ENCODE data around the gene GIT1.

Gene GIT1

GRCh38 chr17:29582254-29582765 lies 7.1 kb downstream of the GIT1 start:
- H4K20me1 ChIP-seq (ENCODE audit: low read depth, low read length): no peaks in the 10 kb centered on the region
- no peaks in the 10 kb centered on the region for H3F3A ChIP-seq (ENCODE audit: insufficient read depth)
- no peaks in the 10 kb centered on the region for H3K9me3 ChIP-seq (ENCODE audit: insufficient read depth, low read length)
- H3K79me2 ChIP-seq (ENCODE audit: insufficient read depth, low read length): peaks cover 40% of the 10 kb centered on the region
- H3K27me3 ChIP-seq (ENCODE audit: low read length): no peaks in the 10 kb centered on the region
- H2AFZ ChIP-seq (ENCODE audit: low read depth, low read length, severe bottlenecking): no peak overlapping the region
- H3K4me3 ChIP-seq (ENCODE audit: insufficient read depth, low read length, poor library complexity, severe bottlenecking): no peak overlapping the region
- no peaks in the 10 kb centered on the region for H3K9me2 ChIP-seq (replicated peaks; ENCODE audit: insufficient read depth, low read length)
- no peaks in the 10 kb centered on the region for H3K36me3 ChIP-seq (ENCODE audit: low read length)
- H3K27ac ChIP-seq (ENCODE audit: low read depth, low read length): no peak overlapping the region
- TF ChIP-seq EZH2phosphoT487 (conservative IDR thresholded peaks at IDR 0.05; ENCODE audit: low read length) (no peak), CTCF (IDR thresholded peaks at IDR 0.05; ENCODE audit: insufficient read depth, low read length, poor library complexity, severe bottlenecking) (no peak)
- H3K9ac ChIP-seq (ENCODE audit: low read length): no peak overlapping the region
- no peak overlapping the region for H3K4me2 ChIP-seq (ENCODE audit: low read depth, low read length, poor library complexity, severe bottlenecking)

- H3K9me2 ChIP-seq (replicated peaks; ENCODE audit: insufficient read depth, low read length): no peaks in the 10 kb centered on the region
- no peaks in the 10 kb centered on the region for H3K36me3 ChIP-seq (ENCODE audit: low read length)
- no peak overlapping the region for H3K27ac ChIP-seq (ENCODE audit: low read depth, low read length)
- no peak overlapping the region for H3K4me2 ChIP-seq (ENCODE audit: low read depth, low read length, poor library complexity, severe bottlenecking)
- H3K27me3 ChIP-seq (ENCODE audit: low read length): no peaks in the 10 kb centered on the region
- H3K4me3 ChIP-seq (ENCODE audit: insufficient read depth, low read length, poor library complexity, severe bottlenecking): no peak overlapping the region
- TF ChIP-seq CTCF (IDR thresholded peaks at IDR 0.05; ENCODE audit: insufficient read depth, low read length, poor library complexity, severe bottlenecking) (no peak), EZH2phosphoT487 (conservative IDR thresholded peaks at IDR 0.05; ENCODE audit: low read length) (no peak)
- peaks cover 34% of the 10 kb centered on the region for H3K79me2 ChIP-seq (ENCODE audit: insufficient read depth, low read length)
- H4K20me1 ChIP-seq (ENCODE audit: low read depth, low read length): no peaks in the 10 kb centered on the region
- H3K9ac ChIP-seq (ENCODE audit: low read length): no peak overlapping the region
- no peaks in the 10 kb centered on the region for H3F3A ChIP-seq (ENCODE audit: insufficient read depth)
- H3K9me3 ChIP-seq (ENCODE audit: insufficient read depth, low read length): no peaks in the 10 kb centered on the region
- H2AFZ ChIP-seq (ENCODE audit: low read depth, low read length, severe bottlenecking): no peak overlapping the region
Measured at GRCh38 chr17:29581583-29582253, 7.7 kb downstream of the GIT1 start.

GRCh38 chr17:29579866-29580771 lies 9.3 kb downstream of the GIT1 start:
- Histone ChIP-seq H3K9me2 (replicated peaks; ENCODE audit: insufficient read depth, low read length) (no peaks in the 10 kb centered on the region), H3K4me2 (ENCODE audit: low read depth, low read length, poor library complexity, severe bottlenecking) (no peak overlapping the region), H2AFZ (ENCODE audit: low read depth, low read length, severe bottlenecking) (no peak overlapping the region), H3K36me3 (ENCODE audit: low read length) (no peaks in the 10 kb centered on the region), H3K9ac (ENCODE audit: low read length) (no peak overlapping the region), H3K4me3 (ENCODE audit: insufficient read depth, low read length, poor library complexity, severe bottlenecking) (no peak overlapping the region), H4K20me1 (ENCODE audit: low read depth, low read length) (no peaks in the 10 kb centered on the region), H3F3A (ENCODE audit: insufficient read depth) (no peaks in the 10 kb centered on the region), H3K27me3 (ENCODE audit: low read length) (no peaks in the 10 kb centered on the region), H3K9me3 (ENCODE audit: insufficient read depth, low read length) (no peaks in the 10 kb centered on the region), H3K79me2 (ENCODE audit: insufficient read depth, low read length) (peaks cover 18% of the 10 kb centered on the region), H3K27ac (ENCODE audit: low read depth, low read length) (no peak overlapping the region)
- TF ChIP-seq CTCF (IDR thresholded peaks at IDR 0.05; ENCODE audit: insufficient read depth, low read length, poor library complexity, severe bottlenecking) (peak; percentile 80), EZH2phosphoT487 (conservative IDR thresholded peaks at IDR 0.05; ENCODE audit: low read length) (no peak)
